IMR-90 (cell line): ENCODE data around the gene RPS6KA4. TPM values are rescaled to one million over a fixed set of nuclear protein-coding genes. Genes with fewer than 3 reads are reported as not detected.

Source experiments
- ATAC-seq: fragments of 200-7000 bp; cut with Tn5 transposase; 2 replicates; pipeline ENCODE4 v1.9.1; 2020; ENCODE audit warnings: low read depth, mild to moderate bottlenecking, moderate library complexity
- BruUV-seq: library from RNA; stranded (reverse); fragments of 400-500 nt; replicated peaks from 2 replicates; lab custom pipeline; 2021; lab: Mats Ljungman, UMichigan
- CTCF ChIA-PET: fragments of 300-600 bp; formaldehyde crosslinking; extraction: SDS; loops from one replicate; lab custom pipeline; 2021; ENCODE audit warnings: antibody characterized with exemption; lab: Yijun Ruan, JAX
- POLR2A ChIA-PET: fragments of 300-600 bp; sonication (Branson Sonifier 250); formaldehyde crosslinking; loops from one replicate; lab custom pipeline; 2022; ENCODE audit warnings: antibody characterized with exemption; ENCODE audit not compliant: unreplicated experiment; lab: Charles Lee
- DNase-seq: peaks from one replicate; pipeline ENCODE4 v3.0.0; 2013
- H2AFZ ChIP-seq: replicated peaks from 2 replicates; pipeline ENCODE3; 2013; ENCODE audit warnings: low read length, mild to moderate bottlenecking; ENCODE audit not compliant: poor library complexity
- H2AK5ac ChIP-seq: 2 replicates; pipeline ENCODE4 v1.6.1; 2013; ENCODE audit warnings: low read depth, low read length, inconsistent platforms
- H2AK9ac ChIP-seq: replicated peaks from 2 replicates; pipeline ENCODE3; 2013; ENCODE audit warnings: mild to moderate bottlenecking, low read depth, low read length, moderate library complexity; ENCODE audit not compliant: poor library complexity
- H2BK120ac ChIP-seq: 2 replicates; pipeline ENCODE4 v1.6.1; 2013; ENCODE audit warnings: low read depth, low read length, inconsistent platforms
- H2BK15ac ChIP-seq: 3 replicates; pipeline ENCODE4 v1.6.1; 2013; ENCODE audit warnings: low read depth, low read length, inconsistent platforms
- H2BK20ac ChIP-seq: 2 replicates; pipeline ENCODE4 v1.6.1; 2013; ENCODE audit warnings: low read depth, mild to moderate bottlenecking, inconsistent platforms, low read length, moderate library complexity
- H2BK5ac ChIP-seq: 2 replicates; pipeline ENCODE4 v1.6.1; 2013; ENCODE audit warnings: mild to moderate bottlenecking, low read depth, low read length, inconsistent platforms; ENCODE audit not compliant: poor library complexity, severe bottlenecking
- H3K14ac ChIP-seq: replicated peaks from 2 replicates; pipeline ENCODE4 v1.6.1; 2013; ENCODE audit warnings: low read depth, low read length, inconsistent platforms
- H3K18ac ChIP-seq: 2 replicates; pipeline ENCODE4 v1.6.1; 2013; ENCODE audit warnings: low read depth, low read length, control low read depth
- H3K23ac ChIP-seq: 2 replicates; pipeline ENCODE4 v1.6.1; 2013; ENCODE audit warnings: low read depth, low read length, inconsistent platforms
- H3K27ac ChIP-seq: 2 replicates; pipeline ENCODE4 v1.5.1; 2013; ENCODE audit warnings: mild to moderate bottlenecking, control low read depth, low read length; ENCODE audit not compliant: insufficient read depth
- H3K27me3 ChIP-seq: 2 replicates; pipeline ENCODE4 v1.6.1; 2013; ENCODE audit warnings: low read length; ENCODE audit not compliant: control insufficient read depth, insufficient read depth
- H3K36me3 ChIP-seq: 2 replicates; pipeline ENCODE4 v1.6.1; 2013; ENCODE audit warnings: low read length, mixed read lengths; ENCODE audit not compliant: control insufficient read depth, insufficient read depth
- H3K4ac ChIP-seq: 2 replicates; pipeline ENCODE4 v1.6.1; 2013; ENCODE audit warnings: low read depth, low read length, inconsistent platforms
- H3K4me1 ChIP-seq: 2 replicates; pipeline ENCODE4 v1.6.1; 2013; ENCODE audit warnings: low read length, mixed read lengths; ENCODE audit not compliant: control insufficient read depth, insufficient read depth
- H3K4me2 ChIP-seq: 2 replicates; pipeline ENCODE4 v1.6.1; 2013; ENCODE audit warnings: low read depth, mild to moderate bottlenecking, control low read depth, low read length, moderate library complexity
- H3K4me3 ChIP-seq: 2 replicates; pipeline ENCODE4 v1.5.1; 2013; ENCODE audit warnings: low read depth, mild to moderate bottlenecking, control low read depth, low read length, moderate library complexity; ENCODE audit not compliant: insufficient read depth
- H3K56ac ChIP-seq: 2 replicates; pipeline ENCODE4 v1.6.1; 2013; ENCODE audit warnings: low read length, inconsistent platforms; ENCODE audit not compliant: insufficient read depth; ENCODE audit errors: extremely low read depth
- H3K79me1 ChIP-seq, 2 experiments: 2 replicates each; pipeline ENCODE4 v1.6.1; 2013; ENCODE audit warnings: low read length in 2 of 2, inconsistent platforms in 1 of 2, low read depth in 1 of 2
- H3K9ac ChIP-seq: 2 replicates; pipeline ENCODE4 v1.6.1; 2013; ENCODE audit warnings: low read depth, low read length, control low read depth
- H3K9me1 ChIP-seq: 2 replicates; pipeline ENCODE4 v1.6.1; 2013; ENCODE audit warnings: low read length, inconsistent platforms; ENCODE audit not compliant: insufficient read depth
- H3K9me3 ChIP-seq: 2 replicates; pipeline ENCODE4 v1.6.1; 2013; ENCODE audit warnings: low read length; ENCODE audit not compliant: control insufficient read depth, insufficient read depth
- H4K20me1 ChIP-seq: 2 replicates; pipeline ENCODE4 v1.6.1; 2013; ENCODE audit warnings: low read length, inconsistent platforms; ENCODE audit not compliant: insufficient read depth
- H4K5ac ChIP-seq: 2 replicates; pipeline ENCODE4 v1.6.1; 2013; ENCODE audit warnings: mild to moderate bottlenecking, low read depth, low read length, control low read depth
- H4K8ac ChIP-seq, 2 experiments: 2 replicates each; pipeline ENCODE4 v1.6.1; 2013; ENCODE audit warnings: low read depth in 2 of 2, low read length in 2 of 2, control low read depth in 1 of 2, inconsistent platforms in 1 of 2
- H4K91ac ChIP-seq: 2 replicates; pipeline ENCODE4 v1.6.1; 2013; ENCODE audit warnings: low read depth, low read length, inconsistent platforms; ENCODE audit not compliant: insufficient read depth
- CHD1 ChIP-seq: IDR thresholded peaks from 2 replicates; pipeline ENCODE4 v1.6.1; 2012; ENCODE audit warnings: low read depth, low read length, improper control_type of control experiment
- MXI1 ChIP-seq: IDR thresholded peaks from 2 replicates; pipeline ENCODE4 v1.6.1; 2012; ENCODE audit warnings: low read depth, mild to moderate bottlenecking, low read length, moderate library complexity, borderline replicate concordance
- WGBS, 2 experiments: methylation state at CpG; one replicate each; pipeline versions ENCODE4 v1.1.5 to v1.1.7; 2013; ENCODE audit warnings: missing lambda C conversion rate in 2 of 2; ENCODE audit not compliant: insufficient read length in 1 of 2; ENCODE audit errors: extremely low coverage in 2 of 2; 5-methylcytosine and 5-hydroxymethylcytosine counted together
- dilution Hi-C: fragments of 300-500 bp; cut with HindIII; formaldehyde crosslinking; loops from one replicate; pipeline ENCODE4 v1.14.3; 2018; ENCODE audit warnings: low sequenced_read_pairs; ENCODE audit not compliant: unreplicated experiment
- in situ Hi-C: fragments of 300-500 bp; cut with MboI; formaldehyde crosslinking; loops from 3 replicates; pipeline ENCODE4 v1.14.3; 2019; ENCODE audit warnings: low sequenced_read_pairs, inconsistent platforms, mixed read lengths
- intact Hi-C: fragments of 100-400 bp; cut with micrococcal nuclease; formaldehyde crosslinking; loops from 2 replicates; pipeline ENCODE4 v1.10.0; 2022
- polyA plus RNA-seq, 3 experiments: library from polyadenylated mRNA; depleted of rRNA; stranded (reverse); fragments of >200 nt; gene quantifications; 2 replicates each; pipeline ENCODE4 v1.2.3, GENCODE V29; 2012; ENCODE audit warnings: low replicate concordance in 1 of 3
- total RNA-seq: library from RNA; depleted of rRNA; stranded (reverse); fragments of >200 nt; gene quantifications from 2 replicates; pipeline ENCODE4 v1.2.3, GENCODE V29; 2012

RPS6KA4 gene
- total and polyA plus RNA-seq, 2 of the 4 experiments (the other 2 are of a cell fraction), result 38.8 to 52.9 TPM

- Histone ChIP-seq H4K20me1 (no peaks in the 10 kb centered on the region), H3K9ac (no peak overlapping the region), H3K79me1 (no peaks in the 10 kb centered on the region), H3K4me3 (no peak overlapping the region), H4K91ac (no peak overlapping the region), H3K4me1 (no peaks in the 10 kb centered on the region), H3K56ac (no peak overlapping the region), H3K36me3 (no peaks in the 10 kb centered on the region), H4K8ac (no peak overlapping the region), H2BK20ac (no peak overlapping the region), H2AK5ac (no peak overlapping the region), H2BK15ac (no peak overlapping the region), H3K9me3 (no peaks in the 10 kb centered on the region), H3K18ac (no peak overlapping the region), H2BK5ac (no peak overlapping the region), H3K9me1 (no peaks in the 10 kb centered on the region), H3K27ac (no peak overlapping the region), H2AK9ac (no peak overlapping the region), H3K4me2 (no peak overlapping the region), H4K5ac (no peak overlapping the region), H2BK120ac (no peak overlapping the region), H3K4ac (no peak overlapping the region), H2AFZ (no peak overlapping the region), H3K23ac (no peak overlapping the region), H3K14ac (no peak overlapping the region), H3K27me3 (peaks cover 2% of the 10 kb centered on the region; the same call in 1 of the 2 replicates)
- no CpG with 5 or more reads among the region's 11 CpGs for WGBS, 2 experiments
- POLR2A ChIA-PET, result no interaction called here
- no peak for TF ChIP-seq MXI1
- no peak for TF ChIP-seq CHD1
- no peak for DNase-seq
- CTCF ChIA-PET, result no interaction called here
- intact Hi-C loops (no loop called here), in situ Hi-C loops (no loop called here), dilution Hi-C loops (no loop called here)
- BruUV-seq, result no TSS peak
- no peak for ATAC-seq
Observed at GRCh38 chr11:64349404-64349803, 9.6 kb upstream of the RPS6KA4 start.
